ENCODE measurements around the gene BACH2. TPM values are rescaled to one million over a fixed set of nuclear protein-coding genes. Genes with fewer than 3 reads are reported as not detected.

BACH2 gene
- total RNA-seq, 4 donors from 2014 or later, result 3.6 to 13.4 (median 7.5) TPM

- TF ChIP-seq POLR2A (IDR thresholded peaks at IDR 0.05) (no peak), CTCF (IDR thresholded peaks at IDR 0.05 in 4 of 5, conservative IDR thresholded peaks at IDR 0.05 in 1 of 5) (no peak)
- DNase-seq (no peak), ATAC-seq (no peak)
- H3K27me3 ChIP-seq, result no peaks in the 10 kb centered on the region
- no peak overlapping the region for H3K27ac ChIP-seq
- H3K4me3 ChIP-seq, result no peak overlapping the region
- intact Hi-C loops (cut with DNase I; ENCODE audit: low total_unique reads) (no loop called here), in situ Hi-C loops (cut with MboI; ENCODE audit: low sequenced_read_pairs in 4 of 4) (no loop called here)
- no peaks in the 10 kb centered on the region for H3K9me3 ChIP-seq
- H3K4me1 ChIP-seq, result peaks cover 7 to 15% of the 10 kb centered on the region in 2 donors
- no peaks in the 10 kb centered on the region for H3K36me3 ChIP-seq
Observed at GRCh38 chr6:90162648-90163387, 133.8 kb downstream of the BACH2 start.

- no peak overlapping the region for H3K27ac ChIP-seq
- no peaks in the 10 kb centered on the region for H3K27me3 ChIP-seq
- ATAC-seq, result peak in 1 of 2 donors; percentile 45
- in situ Hi-C loops (cut with MboI; ENCODE audit: low sequenced_read_pairs in 4 of 4) (no loop called here), intact Hi-C loops (cut with DNase I; ENCODE audit: low total_unique reads) (no loop called here)
- H3K36me3 ChIP-seq, result no peaks in the 10 kb centered on the region
- H3K4me1 ChIP-seq, result peaks cover 12 to 22% of the 10 kb centered on the region in 2 donors
- DNase-seq, result no peak
- no peak overlapping the region for H3K4me3 ChIP-seq
- H3K9me3 ChIP-seq, result no peaks in the 10 kb centered on the region
- TF ChIP-seq CTCF (IDR thresholded peaks at IDR 0.05 in 4 of 5, conservative IDR thresholded peaks at IDR 0.05 in 1 of 5) (no peak), POLR2A (IDR thresholded peaks at IDR 0.05) (no peak)
Observed at GRCh38 chr6:90160013-90160412, 136.6 kb downstream of the BACH2 start.

GRCh38 chr6:90159452-90159851 lies 137.2 kb downstream of the BACH2 start:
- no peaks in the 10 kb centered on the region for H3K9me3 ChIP-seq
- H3K4me1 ChIP-seq, result peaks cover 12 to 23% of the 10 kb centered on the region in 2 donors
- no peaks in the 10 kb centered on the region for H3K27me3 ChIP-seq
- ATAC-seq (no peak), DNase-seq (no peak)
- in situ Hi-C loops (cut with MboI; ENCODE audit: low sequenced_read_pairs in 4 of 4), result no loop called here
- intact Hi-C loops (cut with DNase I; ENCODE audit: low total_unique reads), result no loop called here
- no peak overlapping the region for H3K4me3 ChIP-seq
- TF ChIP-seq POLR2A (IDR thresholded peaks at IDR 0.05) (no peak), CTCF (IDR thresholded peaks at IDR 0.05 in 4 of 5, conservative IDR thresholded peaks at IDR 0.05 in 1 of 5) (no peak)
- no peak overlapping the region for H3K27ac ChIP-seq
- no peaks in the 10 kb centered on the region for H3K36me3 ChIP-seq

- Histone ChIP-seq H3K4me3 (no peak overlapping the region), H3K27me3 (no peaks in the 10 kb centered on the region), H3K36me3 (no peaks in the 10 kb centered on the region), H3K9me3 (no peaks in the 10 kb centered on the region), H3K4me1 (peaks cover 12 to 23% of the 10 kb centered on the region in 2 donors), H3K27ac (no peak overlapping the region)
- ATAC-seq (no peak), DNase-seq (no peak)
- intact Hi-C loops (cut with DNase I; ENCODE audit: low total_unique reads) (no loop called here), in situ Hi-C loops (cut with MboI; ENCODE audit: low sequenced_read_pairs in 4 of 4) (no loop called here)
- TF ChIP-seq CTCF (IDR thresholded peaks at IDR 0.05 in 4 of 5, conservative IDR thresholded peaks at IDR 0.05 in 1 of 5), result no peak
- TF ChIP-seq POLR2A (IDR thresholded peaks at IDR 0.05), result no peak
Observed at GRCh38 chr6:90158936-90159335, 137.7 kb downstream of the BACH2 start.
